HT-29 (cell line): ENCODE data around the gene GLDN. TPM values are rescaled to one million over a fixed set of nuclear protein-coding genes. Genes with fewer than 3 reads are reported as not detected.
"Not testable (repeated sequence)": the region's sequence is repeated elsewhere in the genome, so short reads cannot be mapped to it uniquely, and the experiment has no call there.

ENCODE experiments used
- DNase-seq: peaks from one replicate; pipeline ENCODE4 v3.0.0-alpha.2; 2015; ENCODE audit warnings: low spot score
- small RNA-seq: library from RNA; depleted of rRNA; stranded (forward); fragments of <200 nt; gene quantifications from one replicate; pipeline ENCODE3, GENCODE V24; 2014
- total RNA-seq: library from RNA; depleted of rRNA; stranded (reverse); fragments of >200 nt; shearing (Covaris generic); gene quantifications from 2 replicates; pipeline ENCODE4 v1.2.3, GENCODE V29; 2014; rRNA removed

The GLDN gene
- total RNA-seq, 1 experiment from 2014 or later, result 0.97 TPM

- DNase-seq, result no peak
Measured at GRCh38 chr15:51443282-51443914, 101.9 kb downstream of the GLDN start.

- DNase-seq, result no peak
Measured at GRCh38 chr15:51444112-51444511, 102.7 kb downstream of the GLDN start.

GRCh38 chr15:51444807-51445206 is 103.4 kb downstream of the GLDN start:
- DNase-seq, result no peak

- DNase-seq, result not testable (repeated sequence)
Measured at GRCh38 chr15:51446029-51446744, 104.7 kb downstream of the GLDN start.

GRCh38 chr15:51447855-51448621 is 106.6 kb downstream of the GLDN start:
- DNase-seq, result no peak

- no peak for DNase-seq
Measured at GRCh38 chr15:51448622-51449399, 107.4 kb downstream of the GLDN start.

GRCh38 chr15:51450001-51450400 is 108.5 kb downstream of the GLDN start:
- peak; percentile 21 for DNase-seq

Small RNA genes lying within 50 kb of the gene (small RNA-seq; reads per million reads assigned to genes)
- gene AC020891.4 (not detected), gene MIR7973-1 (not detected)

Other genes with a start within 250 kb of the GLDN start
- 1.1 and 3.6 TPM in 2 replicates for gene TNFAIP8L3, start 246.7 kb upstream of the GLDN start, total RNA-seq
- gene CYP19A1, start 3.1 kb upstream of the GLDN start, total RNA-seq, result not detected in 2 replicates